ENCODE measurements around the gene MASTL. TPM values are rescaled to one million over a fixed set of nuclear protein-coding genes. Genes with fewer than 3 reads are reported as not detected.
"Not testable (repeated sequence)": the region's sequence is repeated elsewhere in the genome, so short reads cannot be mapped to it uniquely, and the experiment has no call there.

MASTL gene
- total and polyA plus RNA-seq, 4 donors: 1.4 to 9.4 (median 3.2) TPM

DNA sequence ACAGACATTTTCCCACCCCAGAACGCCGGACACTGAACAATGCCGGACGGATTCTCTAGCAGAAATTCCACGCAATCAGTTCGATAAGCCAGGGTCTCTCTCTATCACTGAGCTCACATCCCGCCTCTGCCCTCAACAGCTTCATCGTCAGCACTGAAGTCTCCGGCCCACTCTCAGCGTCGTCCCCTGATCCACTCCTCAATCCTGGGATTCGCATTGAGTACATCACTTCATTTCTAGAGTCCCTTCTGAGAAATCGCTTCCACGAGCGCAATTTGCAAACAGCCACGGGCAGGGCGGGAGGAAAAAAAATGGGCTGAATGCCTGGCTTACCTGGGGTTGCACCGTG, 1.3 kb upstream of the MASTL start:
- Histone ChIP-seq H3K36me3 (ENCODE audit: control insufficient read depth in 4 of 4, insufficient read depth in 3 of 4, low read depth in 1 of 4, low read length in 3 of 4) (peaks cover 0 to 5% (median under 1%) of the 10 kb centered on the region in 4 donors), H3K4me1 (ENCODE audit: control insufficient read depth in 4 of 4, insufficient read depth in 4 of 4, low read length in 3 of 4) (peaks cover 0 to 20% (median 13%) of the 10 kb centered on the region in 4 donors), H3K27me3 (ENCODE audit: control insufficient read depth in 4 of 4, insufficient read depth in 4 of 4, low read length in 3 of 4) (no peaks in the 10 kb centered on the region), H3K9me3 (ENCODE audit: control insufficient read depth in 4 of 4, low read length in 3 of 4) (no peaks in the 10 kb centered on the region), H3K27ac (ENCODE audit: low read depth in 1 of 2, low read length in 2 of 2) (peak overlapping the region; percentile 97 to 100), H3K9ac (ENCODE audit: low read depth in 1 of 2, low read length in 2 of 2) (peak overlapping the region; percentile 94 to 98), H3K4me3 (ENCODE audit: low read depth in 1 of 3, low read length in 3 of 3) (peak overlapping the region; percentile 53 to 98 (median 77))
- TF ChIP-seq RAD21 (IDR thresholded peaks at IDR 0.05): no peak
- TF ChIP-seq, protein P1, sequence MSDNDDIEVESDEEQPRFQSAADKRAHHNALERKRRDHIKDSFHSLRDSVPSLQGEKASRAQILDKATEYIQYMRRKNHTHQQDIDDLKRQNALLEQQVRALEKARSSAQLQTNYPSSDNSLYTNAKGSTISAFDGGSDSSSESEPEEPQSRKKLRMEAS (IDR thresholded peaks at IDR 0.05): no peak
- TF ChIP-seq YY1 (IDR thresholded peaks at IDR 0.05): no peak
- TF ChIP-seq TAF1 (conservative IDR thresholded peaks at IDR 0.05): no peak
- no peak for TF ChIP-seq JUND (IDR thresholded peaks at IDR 0.05)
- no peak for TF ChIP-seq HNF4G (IDR thresholded peaks at IDR 0.05)
- TF ChIP-seq FOXA1 (IDR thresholded peaks at IDR 0.05): no peak
- TF ChIP-seq NR2F2 (IDR thresholded peaks at IDR 0.05): no peak
- TF ChIP-seq HNF4A (conservative IDR thresholded peaks at IDR 0.05): no peak
- TF ChIP-seq, protein P2, sequence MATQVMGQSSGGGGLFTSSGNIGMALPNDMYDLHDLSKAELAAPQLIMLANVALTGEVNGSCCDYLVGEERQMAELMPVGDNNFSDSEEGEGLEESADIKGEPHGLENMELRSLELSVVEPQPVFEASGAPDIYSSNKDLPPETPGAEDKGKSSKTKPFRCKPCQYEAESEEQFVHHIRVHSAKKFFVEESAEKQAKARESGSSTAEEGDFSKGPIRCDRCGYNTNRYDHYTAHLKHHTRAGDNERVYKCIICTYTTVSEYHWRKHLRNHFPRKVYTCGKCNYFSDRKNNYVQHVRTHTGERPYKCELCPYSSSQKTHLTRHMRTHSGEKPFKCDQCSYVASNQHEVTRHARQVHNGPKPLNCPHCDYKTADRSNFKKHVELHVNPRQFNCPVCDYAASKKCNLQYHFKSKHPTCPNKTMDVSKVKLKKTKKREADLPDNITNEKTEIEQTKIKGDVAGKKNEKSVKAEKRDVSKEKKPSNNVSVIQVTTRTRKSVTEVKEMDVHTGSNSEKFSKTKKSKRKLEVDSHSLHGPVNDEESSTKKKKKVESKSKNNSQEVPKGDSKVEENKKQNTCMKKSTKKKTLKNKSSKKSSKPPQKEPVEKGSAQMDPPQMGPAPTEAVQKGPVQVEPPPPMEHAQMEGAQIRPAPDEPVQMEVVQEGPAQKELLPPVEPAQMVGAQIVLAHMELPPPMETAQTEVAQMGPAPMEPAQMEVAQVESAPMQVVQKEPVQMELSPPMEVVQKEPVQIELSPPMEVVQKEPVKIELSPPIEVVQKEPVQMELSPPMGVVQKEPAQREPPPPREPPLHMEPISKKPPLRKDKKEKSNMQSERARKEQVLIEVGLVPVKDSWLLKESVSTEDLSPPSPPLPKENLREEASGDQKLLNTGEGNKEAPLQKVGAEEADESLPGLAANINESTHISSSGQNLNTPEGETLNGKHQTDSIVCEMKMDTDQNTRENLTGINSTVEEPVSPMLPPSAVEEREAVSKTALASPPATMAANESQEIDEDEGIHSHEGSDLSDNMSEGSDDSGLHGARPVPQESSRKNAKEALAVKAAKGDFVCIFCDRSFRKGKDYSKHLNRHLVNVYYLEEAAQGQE (IDR thresholded peaks at IDR 0.05): no peak
- TF ChIP-seq, protein P3, sequence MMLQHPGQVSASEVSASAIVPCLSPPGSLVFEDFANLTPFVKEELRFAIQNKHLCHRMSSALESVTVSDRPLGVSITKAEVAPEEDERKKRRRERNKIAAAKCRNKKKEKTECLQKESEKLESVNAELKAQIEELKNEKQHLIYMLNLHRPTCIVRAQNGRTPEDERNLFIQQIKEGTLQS (IDR thresholded peaks at IDR 0.05): no peak
- WGBS: under 1% methylated on average over 18 of the region's 18 CpGs
- DNase-seq (ENCODE audit: low spot score): no peak

- H3K9me3 ChIP-seq (ENCODE audit: control insufficient read depth in 4 of 4, low read length in 3 of 4); H3K36me3 ChIP-seq (ENCODE audit: control insufficient read depth in 4 of 4, insufficient read depth in 3 of 4, low read depth in 1 of 4, low read length in 3 of 4); H3K9ac ChIP-seq (ENCODE audit: low read depth in 1 of 2, low read length in 2 of 2); H3K27me3 ChIP-seq (ENCODE audit: control insufficient read depth in 4 of 4, insufficient read depth in 4 of 4, low read length in 3 of 4); DNase-seq (ENCODE audit: low spot score): not testable (repeated sequence)
- Histone ChIP-seq H3K4me3 (ENCODE audit: low read depth in 1 of 3, low read length in 3 of 3) (peak overlapping the region in 2 of 3 donors; percentile 51 to 53), H3K27ac (ENCODE audit: low read depth in 1 of 2, low read length in 2 of 2) (peak overlapping the region; percentile 97 to 100), H3K4me1 (ENCODE audit: control insufficient read depth in 4 of 4, insufficient read depth in 4 of 4, low read length in 3 of 4) (peaks cover 0 to 20% (median 13%) of the 10 kb centered on the region in 4 donors)
- TF ChIP-seq RXRA (IDR thresholded peaks at IDR 0.05): peak in 1 of 2 donors; percentile 29
- WGBS: 77% methylated on average over 17 of the region's 17 CpGs
Measured at GRCh38 chr10:27156566-27156965, 1.4 kb downstream of the MASTL start.

DNA sequence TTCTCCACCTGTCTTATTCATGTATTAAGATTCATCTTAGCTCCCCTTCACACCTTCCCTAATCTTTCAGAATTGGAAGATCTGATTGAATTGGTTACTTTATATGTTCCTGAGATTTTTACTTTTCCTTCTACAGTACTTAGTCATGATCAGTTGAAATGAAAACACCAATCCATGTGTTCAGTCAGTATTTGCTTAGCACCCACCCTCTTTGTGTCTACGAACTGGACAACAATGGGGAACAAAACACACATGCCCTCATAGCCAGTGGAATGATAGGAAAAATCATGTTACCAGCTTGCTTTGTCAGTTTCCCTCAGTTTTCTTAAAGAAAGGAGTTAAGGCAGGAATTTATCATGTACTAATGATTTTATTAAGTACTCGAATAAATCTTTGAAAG, 2.0 kb downstream of the MASTL start:
- WGBS: 85% methylated on average over 2 of the region's 2 CpGs
- Histone ChIP-seq H3K4me1 (ENCODE audit: control insufficient read depth in 4 of 4, insufficient read depth in 4 of 4, low read length in 3 of 4) (peaks cover 0 to 20% (median 13%) of the 10 kb centered on the region in 4 donors), H3K4me3 (ENCODE audit: low read depth in 1 of 3, low read length in 3 of 3) (no peak overlapping the region), H3K27me3 (ENCODE audit: control insufficient read depth in 4 of 4, insufficient read depth in 4 of 4, low read length in 3 of 4) (no peaks in the 10 kb centered on the region), H3K9me3 (ENCODE audit: control insufficient read depth in 4 of 4, low read length in 3 of 4) (no peaks in the 10 kb centered on the region), H3K9ac (ENCODE audit: low read depth in 1 of 2, low read length in 2 of 2) (no peak overlapping the region), H3K27ac (ENCODE audit: low read depth in 1 of 2, low read length in 2 of 2) (no peak overlapping the region), H3K36me3 (ENCODE audit: control insufficient read depth in 4 of 4, insufficient read depth in 3 of 4, low read depth in 1 of 4, low read length in 3 of 4) (peaks cover 0 to 12% (median 5%) of the 10 kb centered on the region in 4 donors)
- DNase-seq (ENCODE audit: low spot score): no peak
- TF ChIP-seq FOXA2 (IDR thresholded peaks at IDR 0.05): no peak
- TF ChIP-seq, protein P3 (IDR thresholded peaks at IDR 0.05): no peak
- TF ChIP-seq RXRA (IDR thresholded peaks at IDR 0.05): no peak
- no peak for TF ChIP-seq FOXA1 (IDR thresholded peaks at IDR 0.05)
- TF ChIP-seq, protein P4, sequence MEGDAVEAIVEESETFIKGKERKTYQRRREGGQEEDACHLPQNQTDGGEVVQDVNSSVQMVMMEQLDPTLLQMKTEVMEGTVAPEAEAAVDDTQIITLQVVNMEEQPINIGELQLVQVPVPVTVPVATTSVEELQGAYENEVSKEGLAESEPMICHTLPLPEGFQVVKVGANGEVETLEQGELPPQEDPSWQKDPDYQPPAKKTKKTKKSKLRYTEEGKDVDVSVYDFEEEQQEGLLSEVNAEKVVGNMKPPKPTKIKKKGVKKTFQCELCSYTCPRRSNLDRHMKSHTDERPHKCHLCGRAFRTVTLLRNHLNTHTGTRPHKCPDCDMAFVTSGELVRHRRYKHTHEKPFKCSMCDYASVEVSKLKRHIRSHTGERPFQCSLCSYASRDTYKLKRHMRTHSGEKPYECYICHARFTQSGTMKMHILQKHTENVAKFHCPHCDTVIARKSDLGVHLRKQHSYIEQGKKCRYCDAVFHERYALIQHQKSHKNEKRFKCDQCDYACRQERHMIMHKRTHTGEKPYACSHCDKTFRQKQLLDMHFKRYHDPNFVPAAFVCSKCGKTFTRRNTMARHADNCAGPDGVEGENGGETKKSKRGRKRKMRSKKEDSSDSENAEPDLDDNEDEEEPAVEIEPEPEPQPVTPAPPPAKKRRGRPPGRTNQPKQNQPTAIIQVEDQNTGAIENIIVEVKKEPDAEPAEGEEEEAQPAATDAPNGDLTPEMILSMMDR (IDR thresholded peaks at IDR 0.05; ENCODE audit: low read depth, low read length, missing input control): no peak
- TF ChIP-seq EGR1 (IDR thresholded peaks at IDR 0.05; ENCODE audit: low read depth in 2 of 2): no peak
- TF ChIP-seq, protein P2 (IDR thresholded peaks at IDR 0.05): no peak
- no peak for TF ChIP-seq GABPA (IDR thresholded peaks at IDR 0.05 in 1 of 2, conservative IDR thresholded peaks at IDR 0.05 in 1 of 2)
- TF ChIP-seq JUND (IDR thresholded peaks at IDR 0.05): no peak
- TF ChIP-seq HNF4G (IDR thresholded peaks at IDR 0.05): no peak
- no peak for TF ChIP-seq HNF4A (conservative IDR thresholded peaks at IDR 0.05)
- TF ChIP-seq RAD21 (IDR thresholded peaks at IDR 0.05): no peak
- TF ChIP-seq SP1 (IDR thresholded peaks at IDR 0.05): no peak
